Pancreas (tissue), 10 donors: ENCODE results near the gene EHD1. TPM values are rescaled to one million over a fixed set of nuclear protein-coding genes. Genes with fewer than 3 reads are reported as not detected.

Source experiments
- ATAC-seq, 4 donors: fragments of 200-7000 bp; cut with Tn5 transposase; one replicate each; pipeline versions ENCODE4 v1.8.0 to v1.9.1; 2020; ENCODE audit warnings: mild to moderate bottlenecking in 4 of 4, moderate library complexity in 4 of 4
- DNase-seq, 6 donors: peaks; one replicate each; pipeline ENCODE4 v3.0.0-alpha.2; 2020
- FAIRE-seq: peaks from 2 replicates; lab custom pipeline; 2012; peaks lifted over from hg19 to GRCh38; lab: Jason Lieb, UNC
- H3K27ac ChIP-seq, 4 donors: fragments of 200-600 bp; sonication (generic); 1 replicate in 3 of 4; 2 replicates in 1 of 4; pipeline versions ENCODE4 v1.5.0 to v1.8.0; 2020
- H3K27me3 ChIP-seq, 4 donors: fragments of 200-600 bp; one replicate each; pipeline ENCODE4 v1.8.0; 2021
- H3K36me3 ChIP-seq, 3 donors: fragments of 200-600 bp; sonication (generic) in 1 of 3; one replicate each; pipeline versions ENCODE4 v1.5.0 to v1.8.0; 2020 to 2021
- H3K4me1 ChIP-seq, 3 donors: fragments of 200-600 bp; one replicate each; pipeline ENCODE4 v1.8.0; 2021
- H3K4me3 ChIP-seq, 4 donors: fragments of 200-600 bp; sonication (generic) in 2 of 4; one replicate each; pipeline versions ENCODE4 v1.5.0 to v1.8.0; 2020 to 2021
- H3K9me3 ChIP-seq, 4 donors: fragments of 200-600 bp; one replicate each; pipeline ENCODE4 v1.8.0; 2021
- CTCF ChIP-seq, 4 donors: fragments of 200-600 bp; sonication (generic) in 3 of 4; IDR thresholded peaks; one replicate each; pipeline versions ENCODE4 v1.5.0 to v1.8.0; 2021; ENCODE audit warnings: antibody characterized with exemption in 4 of 4
- WGBS, 2 donors: extraction: QIAGEN DNeasy Blood & Tissue Kit; methylation state at CpG; one replicate each; pipeline ENCODE4 v1.1.7; 2013; 5-methylcytosine and 5-hydroxymethylcytosine counted together
- intact Hi-C, 3 donors: fragments of 100-400 bp; cut with DNase I; formaldehyde crosslinking; loops; one replicate each; pipeline versions ENCODE4 v1.11.1 to v1.14.2; 2022
- polyA plus RNA-seq, 2 donors: library from polyadenylated mRNA; stranded (reverse); fragments of 200-250 nt; gene quantifications; one replicate each; pipeline ENCODE4 v1.2.3, GENCODE V29; 2013
- total RNA-seq, 6 donors: library from RNA; stranded (reverse); fragmentation: NEBNext Ultra II Directional in 4 of 6; extraction: Animal tissue kit (Norgen Biotek cat#: 25700) in 4 of 6; gene quantifications; one replicate each; pipeline versions ENCODE4 v1.2.1 to v1.2.4, GENCODE V29; 2021 to 2023
- donor health status: healthy with polysubstance abuse.
- donor health status: DM: no; HTN: no; CAD: no; lungs with moderate emphysema.
- donor health status: DM: no; HTN: no; CAD: no.
- donor health status: control.
- donor health status: control.
- donor health status: Bipolar disorder and iron deficiency.
- donor health status: DM: yes; HTN: yes; CAD: no.
- donor health status: DM: no; HTN: no; CAD: no.
- donor health status: DM: no; HTN: no; CAD: no.
- donor health status: DM: yes; HTN: yes; CAD: no.

Gene EHD1
- total and polyA plus RNA-seq, 8 donors, result 10.1 to 22.1 (median 16.8) TPM

GRCh38 chr11:64832467-64833197 is 45.8 kb downstream of the EHD1 start:
- Histone ChIP-seq H3K4me3 (no peak overlapping the region), H3K36me3 (peaks cover 0 to 66% (median 5%) of the 10 kb centered on the region in 3 donors), H3K4me1 (no peaks in the 10 kb centered on the region), H3K27me3 (no peaks in the 10 kb centered on the region), H3K27ac (no peak overlapping the region), H3K9me3 (no peaks in the 10 kb centered on the region)
- peak in 2 of 6 donors; percentile 49 to 53 for DNase-seq
- WGBS, 2 donors, result 95 to 96% methylated on average over 21 of the region's 21 CpGs
- intact Hi-C loops, result no loop called here
- no peak for FAIRE-seq
- no peak for ATAC-seq
- no peak for TF ChIP-seq CTCF (IDR thresholded peaks at IDR 0.05)

- intact Hi-C loops, result no loop called here
- ATAC-seq (no peak), FAIRE-seq (no peak), DNase-seq (peak in 1 of 6 donors; percentile 50)
- H3K9me3 ChIP-seq, result no peaks in the 10 kb centered on the region
- TF ChIP-seq CTCF (IDR thresholded peaks at IDR 0.05), result no peak
- H3K27me3 ChIP-seq, result no peaks in the 10 kb centered on the region
- 92 to 93% methylated on average over 23 to 24 of the region's 24 CpGs for WGBS, 2 donors
- peaks cover 0 to 69% (median 5%) of the 10 kb centered on the region in 3 donors for H3K36me3 ChIP-seq
- H3K4me1 ChIP-seq, result no peaks in the 10 kb centered on the region
- H3K27ac ChIP-seq, result no peak overlapping the region
- no peak overlapping the region for H3K4me3 ChIP-seq
Observed at GRCh38 chr11:64831411-64831891, 47.0 kb downstream of the EHD1 start.

GRCh38 chr11:64829536-64830251 is 48.7 kb downstream of the EHD1 start:
- FAIRE-seq, result no peak
- Histone ChIP-seq H3K36me3 (peaks cover 0 to 69% (median 5%) of the 10 kb centered on the region in 3 donors), H3K9me3 (no peaks in the 10 kb centered on the region), H3K27ac (no peak overlapping the region), H3K27me3 (no peaks in the 10 kb centered on the region), H3K4me1 (no peaks in the 10 kb centered on the region), H3K4me3 (no peak overlapping the region)
- intact Hi-C loops, result no loop called here
- TF ChIP-seq CTCF (IDR thresholded peaks at IDR 0.05), result no peak
- WGBS, 2 donors, result 90 to 92% methylated on average over 39 to 43 of the region's 43 CpGs
- ATAC-seq, result no peak
- peak in 2 of 6 donors; percentile 55 to 72 for DNase-seq

- FAIRE-seq (no peak), DNase-seq (no peak), ATAC-seq (no peak)
- peaks cover 0 to 47% (median 5%) of the 10 kb centered on the region in 3 donors for H3K36me3 ChIP-seq
- no peak for TF ChIP-seq CTCF (IDR thresholded peaks at IDR 0.05)
- no peaks in the 10 kb centered on the region for H3K27me3 ChIP-seq
- 95% methylated on average over 21 to 22 of the region's 22 CpGs for WGBS, 2 donors
- H3K4me3 ChIP-seq, result no peak overlapping the region
- no peaks in the 10 kb centered on the region for H3K9me3 ChIP-seq
- no peaks in the 10 kb centered on the region for H3K4me1 ChIP-seq
- intact Hi-C loops, result no loop called here
- no peak overlapping the region for H3K27ac ChIP-seq
Observed at GRCh38 chr11:64827451-64827839, 51.0 kb downstream of the EHD1 start.
